ENCODE data around the gene AKNA. TPM values are rescaled to one million over a fixed set of nuclear protein-coding genes. Genes with fewer than 3 reads are reported as not detected.

Gene AKNA
- total RNA-seq, 2 donors from 2014 or later = 204 to 246 TPM

DNA sequence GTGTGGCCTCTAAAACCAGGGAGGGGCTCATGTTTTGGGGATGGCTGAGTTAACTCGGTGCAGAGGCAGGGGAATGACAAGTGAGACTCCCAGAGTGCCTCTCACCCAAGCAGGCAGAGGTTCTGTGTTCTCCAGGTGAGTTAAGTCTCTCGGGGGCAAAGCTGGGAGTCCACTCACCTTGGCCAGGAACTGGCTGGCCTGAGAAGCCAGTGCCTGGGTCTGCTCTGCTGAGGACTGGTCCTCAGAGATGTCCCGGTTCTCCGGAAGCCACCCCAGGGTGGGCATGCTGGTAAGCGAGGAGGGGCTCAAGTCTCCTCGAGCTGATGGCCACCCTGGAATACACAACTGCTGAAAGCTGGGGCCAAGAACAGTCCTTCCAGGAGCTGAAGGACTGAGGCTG lies 20.4 kb downstream of the AKNA start:
- no peak for ATAC-seq (replicated peaks in 1 of 2)
- peak overlapping the region; percentile 65 to 67 for H3K4me3 Mint-ChIP-seq
- no peak for DNase-seq
- peaks cover 83% of the 10 kb centered on the region for H3K4me1 Mint-ChIP-seq (ENCODE audit: low read depth)
- H3K27me3 Mint-ChIP-seq (ENCODE audit: low read depth) = no peaks in the 10 kb centered on the region
- H3K36me3 Mint-ChIP-seq (ENCODE audit: insufficient read depth in 2 of 2) = peaks cover 13 to 56% of the 10 kb centered on the region in 2 donors
- H3K27ac Mint-ChIP-seq = peak overlapping the region; percentile 99
- no peaks in the 10 kb centered on the region for H3K9me3 Mint-ChIP-seq

GRCh38 chr9:114366334-114367128 lies 21.3 kb downstream of the AKNA start:
- DNase-seq = peak; percentile 48 to 60
- no peaks in the 10 kb centered on the region for H3K9me3 Mint-ChIP-seq
- H3K27me3 Mint-ChIP-seq (ENCODE audit: low read depth) = no peaks in the 10 kb centered on the region
- ATAC-seq (replicated peaks in 1 of 2) = peak; percentile 74 to 77
- H3K4me1 Mint-ChIP-seq (ENCODE audit: low read depth) = peaks cover 76% of the 10 kb centered on the region
- H3K36me3 Mint-ChIP-seq (ENCODE audit: insufficient read depth in 2 of 2) = peaks cover 14 to 54% of the 10 kb centered on the region in 2 donors
- H3K4me3 Mint-ChIP-seq = peak overlapping the region; percentile 65 to 67
- peak overlapping the region; percentile 99 for H3K27ac Mint-ChIP-seq

- Mint-ChIP-seq H3K27ac (peak overlapping the region; percentile 95), H3K27me3 (ENCODE audit: low read depth) (no peaks in the 10 kb centered on the region), H3K36me3 (ENCODE audit: insufficient read depth in 2 of 2) (peaks cover 21 to 65% of the 10 kb centered on the region in 2 donors), H3K4me3 (peak overlapping the region; percentile 66 to 69), H3K4me1 (ENCODE audit: low read depth) (peaks cover 80% of the 10 kb centered on the region), H3K9me3 (no peaks in the 10 kb centered on the region)
- DNase-seq (no peak), ATAC-seq (replicated peaks in 1 of 2) (no peak)
Observed at GRCh38 chr9:114365194-114365593, 22.6 kb downstream of the AKNA start.

DNA sequence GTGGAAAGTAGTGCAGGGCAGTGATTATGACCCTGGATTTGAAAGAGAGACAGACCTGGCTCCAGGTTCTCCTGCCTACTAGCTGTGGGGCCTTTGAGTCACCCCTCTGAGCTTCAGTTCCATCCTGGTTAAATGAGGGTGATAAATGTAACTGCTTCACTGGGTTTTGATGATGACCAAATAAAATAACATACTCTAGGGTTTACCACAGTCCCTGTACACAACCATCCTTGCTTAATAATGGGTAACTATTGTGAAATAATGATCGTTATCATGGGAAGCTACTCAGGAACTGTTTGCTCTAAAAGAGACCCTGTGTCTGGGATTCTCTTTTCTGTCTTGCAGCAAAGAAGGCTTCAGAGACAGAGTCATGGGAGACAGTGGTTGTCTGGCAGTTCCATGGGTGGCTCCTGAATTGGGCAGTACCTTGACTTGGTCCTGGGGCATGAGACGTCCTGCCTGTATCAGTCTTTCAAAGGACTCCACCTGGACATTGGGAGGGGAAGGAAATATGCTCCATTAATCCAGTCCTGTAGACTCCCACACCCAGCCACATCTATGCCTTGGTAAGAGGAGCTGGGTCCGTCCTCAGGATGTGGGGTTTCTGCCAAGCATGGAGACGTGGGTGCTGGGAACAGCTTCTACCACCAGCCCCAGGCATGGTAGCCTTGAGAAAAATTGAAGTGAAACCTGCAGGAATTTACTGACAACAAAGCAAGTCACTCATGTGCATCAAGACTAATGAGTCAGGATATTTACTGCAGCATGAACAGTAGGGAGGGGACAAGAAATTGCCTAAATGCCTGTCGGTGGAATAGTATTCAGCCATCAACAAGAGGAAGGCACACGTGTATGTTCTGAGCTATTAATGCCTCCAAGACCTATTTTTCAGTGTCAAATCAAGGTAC lies 23.4 kb downstream of the AKNA start:
- DNase-seq = no peak
- peak overlapping the region; percentile 66 to 69 for H3K4me3 Mint-ChIP-seq
- peak; percentile 13 to 29 for ATAC-seq (replicated peaks in 1 of 2)

DNA sequence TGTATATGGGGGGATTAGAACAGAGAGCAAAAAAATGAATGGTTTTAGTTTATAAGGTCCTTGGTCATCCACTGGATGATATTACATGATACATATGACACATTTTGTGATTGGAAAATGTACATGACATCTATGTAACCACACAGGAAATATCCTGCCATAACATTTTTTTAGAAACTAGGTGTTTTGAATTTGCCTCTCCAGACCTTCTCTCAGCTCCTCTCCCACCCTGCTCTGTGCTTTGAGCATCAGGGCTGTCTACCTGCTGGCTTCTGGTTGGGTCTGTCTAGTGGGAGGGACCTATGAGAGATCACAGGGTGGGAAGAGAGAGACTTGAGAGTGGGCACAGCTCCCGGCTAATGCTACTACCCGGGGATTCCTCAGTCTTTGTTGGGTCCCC lies 24.4 kb downstream of the AKNA start:
- Mint-ChIP-seq H3K36me3 (ENCODE audit: insufficient read depth in 2 of 2) (peaks cover 17 to 64% of the 10 kb centered on the region in 2 donors), H3K27ac (peak overlapping the region; percentile 95), H3K4me1 (ENCODE audit: low read depth) (peaks cover 80% of the 10 kb centered on the region), H3K27me3 (ENCODE audit: low read depth) (no peaks in the 10 kb centered on the region), H3K9me3 (no peaks in the 10 kb centered on the region), H3K4me3 (peak overlapping the region; percentile 66 to 69)
- DNase-seq (no peak), ATAC-seq (replicated peaks in 1 of 2) (peak; percentile 57 to 59)

More for the DNA sequence above, 23.4 kb downstream of the AKNA start:
- H3K27ac Mint-ChIP-seq = peak overlapping the region; percentile 95
- peaks cover 80% of the 10 kb centered on the region for H3K4me1 Mint-ChIP-seq (ENCODE audit: low read depth)
- H3K27me3 Mint-ChIP-seq (ENCODE audit: low read depth) = no peaks in the 10 kb centered on the region
- H3K36me3 Mint-ChIP-seq (ENCODE audit: insufficient read depth in 2 of 2) = peaks cover 17 to 65% of the 10 kb centered on the region in 2 donors
- H3K9me3 Mint-ChIP-seq = no peaks in the 10 kb centered on the region

GRCh38 chr9:114362394-114362793 lies 25.4 kb downstream of the AKNA start:
- H3K36me3 Mint-ChIP-seq (ENCODE audit: insufficient read depth in 2 of 2) = peaks cover 20 to 63% of the 10 kb centered on the region in 2 donors
- ATAC-seq (replicated peaks in 1 of 2) (no peak), DNase-seq (no peak)
- no peaks in the 10 kb centered on the region for H3K9me3 Mint-ChIP-seq
- H3K4me1 Mint-ChIP-seq (ENCODE audit: low read depth) = peaks cover 73% of the 10 kb centered on the region
- no peak overlapping the region for H3K4me3 Mint-ChIP-seq
- peak overlapping the region; percentile 95 for H3K27ac Mint-ChIP-seq
- no peaks in the 10 kb centered on the region for H3K27me3 Mint-ChIP-seq (ENCODE audit: low read depth)

GRCh38 chr9:114361542-114361941 lies 26.2 kb downstream of the AKNA start:
- no peak for DNase-seq
- H3K4me1 Mint-ChIP-seq (ENCODE audit: low read depth) = peaks cover 65% of the 10 kb centered on the region
- no peak for ATAC-seq (replicated peaks in 1 of 2)
- no peak overlapping the region for H3K4me3 Mint-ChIP-seq
- no peaks in the 10 kb centered on the region for H3K9me3 Mint-ChIP-seq
- H3K36me3 Mint-ChIP-seq (ENCODE audit: insufficient read depth in 2 of 2) = peaks cover 22 to 61% of the 10 kb centered on the region in 2 donors
- H3K27ac Mint-ChIP-seq = peak overlapping the region; percentile 93
- H3K27me3 Mint-ChIP-seq (ENCODE audit: low read depth) = no peaks in the 10 kb centered on the region

DNA sequence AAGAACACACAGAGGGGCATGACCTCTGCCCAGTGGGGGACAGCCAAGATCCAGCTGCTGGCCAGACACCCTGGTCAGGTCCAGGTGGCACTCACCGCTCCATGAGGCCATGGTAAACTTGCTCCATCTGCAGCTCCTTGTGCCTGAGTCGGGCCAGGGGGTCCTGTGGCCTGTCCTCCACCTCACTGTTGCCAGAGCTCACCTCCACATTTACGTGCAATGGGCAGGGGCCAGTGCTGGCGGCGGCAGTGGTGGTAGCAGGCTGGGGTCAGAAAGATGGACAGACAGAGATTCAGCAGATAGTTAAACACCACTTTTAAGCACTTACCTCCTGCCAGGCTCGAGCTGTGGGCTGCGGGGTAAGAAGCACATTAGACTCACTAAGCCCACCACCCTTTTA lies 28.0 kb downstream of the AKNA start:
- Mint-ChIP-seq H3K4me1 (ENCODE audit: low read depth) (peaks cover 50% of the 10 kb centered on the region), H3K27me3 (ENCODE audit: low read depth) (no peaks in the 10 kb centered on the region), H3K9me3 (no peaks in the 10 kb centered on the region), H3K27ac (peak overlapping the region; percentile 93), H3K4me3 (no peak overlapping the region), H3K36me3 (ENCODE audit: insufficient read depth in 2 of 2) (peaks cover 20 to 52% of the 10 kb centered on the region in 2 donors)
- DNase-seq = no peak
- no peak for ATAC-seq (replicated peaks in 1 of 2)

GRCh38 chr9:114357911-114358328 lies 29.9 kb downstream of the AKNA start:
- H3K36me3 Mint-ChIP-seq (ENCODE audit: insufficient read depth in 2 of 2) = peaks cover 17 to 40% of the 10 kb centered on the region in 2 donors
- DNase-seq = no peak
- H3K9me3 Mint-ChIP-seq = no peaks in the 10 kb centered on the region
- H3K27me3 Mint-ChIP-seq (ENCODE audit: low read depth) = no peaks in the 10 kb centered on the region
- no peak for ATAC-seq (replicated peaks in 1 of 2)
- H3K4me3 Mint-ChIP-seq = no peak overlapping the region
- H3K4me1 Mint-ChIP-seq (ENCODE audit: low read depth) = peaks cover 38% of the 10 kb centered on the region
- H3K27ac Mint-ChIP-seq = peak overlapping the region; percentile 55

DNA sequence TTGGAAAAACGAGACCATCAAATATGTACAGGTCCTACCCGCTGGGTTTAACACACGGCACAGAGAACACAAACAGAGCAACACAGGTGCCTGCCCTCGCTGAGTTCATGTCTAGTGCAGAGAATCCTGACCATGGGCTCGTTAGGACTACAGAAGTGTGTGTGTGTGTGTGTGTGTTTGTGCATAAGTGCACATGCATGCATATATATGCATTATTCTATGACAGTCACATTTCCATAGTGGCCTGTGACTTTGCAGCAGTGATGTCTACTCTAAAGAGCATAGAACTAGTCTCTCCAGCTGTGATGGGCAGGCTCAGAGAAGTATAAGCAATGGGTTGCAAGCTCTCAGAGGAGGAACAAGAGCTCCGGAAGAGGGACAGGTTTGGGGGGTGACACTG lies 30.4 kb downstream of the AKNA start:
- Mint-ChIP-seq H3K9me3 (no peaks in the 10 kb centered on the region), H3K4me1 (ENCODE audit: low read depth) (peaks cover 41% of the 10 kb centered on the region), H3K36me3 (ENCODE audit: insufficient read depth in 2 of 2) (peaks cover 17 to 40% of the 10 kb centered on the region in 2 donors), H3K27me3 (ENCODE audit: low read depth) (no peaks in the 10 kb centered on the region), H3K27ac (peak overlapping the region; percentile 67), H3K4me3 (no peak overlapping the region)
- ATAC-seq (replicated peaks in 1 of 2) (peak; percentile 12 to 19), DNase-seq (no peak)

GRCh38 chr9:114356792-114357191 lies 31.0 kb downstream of the AKNA start:
- no peaks in the 10 kb centered on the region for H3K9me3 Mint-ChIP-seq
- DNase-seq (no peak), ATAC-seq (replicated peaks in 1 of 2) (no peak)
- H3K27ac Mint-ChIP-seq = peak overlapping the region; percentile 71
- no peak overlapping the region for H3K4me3 Mint-ChIP-seq
- H3K4me1 Mint-ChIP-seq (ENCODE audit: low read depth) = peaks cover 47% of the 10 kb centered on the region
- H3K27me3 Mint-ChIP-seq (ENCODE audit: low read depth) = no peaks in the 10 kb centered on the region
- H3K36me3 Mint-ChIP-seq (ENCODE audit: insufficient read depth in 2 of 2) = peaks cover 17 to 43% of the 10 kb centered on the region in 2 donors

- Mint-ChIP-seq H3K36me3 (ENCODE audit: insufficient read depth in 2 of 2) (peaks cover 12 to 37% of the 10 kb centered on the region in 2 donors), H3K9me3 (no peaks in the 10 kb centered on the region), H3K4me3 (no peak overlapping the region), H3K27me3 (ENCODE audit: low read depth) (no peaks in the 10 kb centered on the region), H3K27ac (no peak overlapping the region), H3K4me1 (ENCODE audit: low read depth) (peaks cover 48% of the 10 kb centered on the region)
- no peak for ATAC-seq (replicated peaks in 1 of 2)
- no peak for DNase-seq
Observed at GRCh38 chr9:114355821-114356220, 32.0 kb downstream of the AKNA start.

DNA sequence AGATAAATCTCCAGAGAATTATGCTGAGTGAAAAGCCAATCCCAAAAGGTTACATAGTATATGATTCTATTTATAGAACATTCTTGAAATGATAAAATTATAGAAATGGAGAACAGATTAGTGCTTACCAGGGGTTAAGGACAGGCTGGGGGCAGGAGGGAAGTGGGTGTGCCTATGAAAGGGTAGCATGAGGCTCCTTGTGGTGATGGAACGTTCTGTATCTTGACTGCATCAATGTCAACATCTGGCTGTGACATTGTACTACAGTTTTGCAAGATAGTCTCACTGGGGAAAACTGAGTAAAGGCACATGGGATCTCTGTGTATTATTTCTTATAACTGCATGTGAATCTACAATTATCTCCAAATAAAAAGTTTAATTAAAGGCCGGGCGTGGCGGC lies 35.9 kb downstream of the AKNA start:
- ATAC-seq (replicated peaks in 1 of 2) (no peak), DNase-seq (no peak)
- peaks cover 26 to 44% of the 10 kb centered on the region in 2 donors for H3K36me3 Mint-ChIP-seq (ENCODE audit: insufficient read depth in 2 of 2)
- no peaks in the 10 kb centered on the region for H3K27me3 Mint-ChIP-seq (ENCODE audit: low read depth)
- H3K4me3 Mint-ChIP-seq = no peak overlapping the region
- peak overlapping the region; percentile 60 for H3K27ac Mint-ChIP-seq
- H3K4me1 Mint-ChIP-seq (ENCODE audit: low read depth) = peaks cover 64% of the 10 kb centered on the region
- H3K9me3 Mint-ChIP-seq = no peaks in the 10 kb centered on the region
